ENCODE data around the gene FAM209A. TPM values are rescaled to one million over a fixed set of nuclear protein-coding genes. Genes with fewer than 3 reads are reported as not detected.

The FAM209A gene
- total and polyA plus RNA-seq, 10 donors: 0.59 to 4.3 (median 2.0) TPM; not detected in 1

DNA sequence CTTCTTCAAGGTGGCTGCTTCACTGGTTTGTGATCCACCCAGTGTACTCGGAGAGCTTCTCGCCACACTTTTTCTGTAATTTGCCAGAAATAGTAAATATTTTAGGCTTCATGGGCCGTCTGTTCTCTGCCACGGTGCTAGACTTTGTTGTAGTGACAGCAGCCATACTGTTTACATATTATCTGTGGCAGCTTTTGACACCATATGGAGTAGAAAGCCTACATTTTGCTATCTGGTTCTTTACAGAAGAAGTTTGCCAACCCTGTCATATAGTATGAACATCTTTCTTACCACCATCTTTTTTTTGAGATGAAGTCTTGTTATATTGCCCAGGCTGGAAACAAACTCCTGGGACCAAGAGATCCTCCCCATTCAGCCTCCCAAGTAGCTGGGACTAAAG is 41.0 kb downstream of the FAM209A start:
- intact Hi-C loops (cut with DNase I; ENCODE audit: low total_unique reads): no loop called here

GRCh38 chr20:56566621-56567020 is 42.1 kb downstream of the FAM209A start:
- no peak for TF ChIP-seq POLR2AphosphoS5 (IDR thresholded peaks at IDR 0.05)
- no peak for TF ChIP-seq POLR2A (IDR thresholded peaks at IDR 0.05)
- TF ChIP-seq, protein P1, sequence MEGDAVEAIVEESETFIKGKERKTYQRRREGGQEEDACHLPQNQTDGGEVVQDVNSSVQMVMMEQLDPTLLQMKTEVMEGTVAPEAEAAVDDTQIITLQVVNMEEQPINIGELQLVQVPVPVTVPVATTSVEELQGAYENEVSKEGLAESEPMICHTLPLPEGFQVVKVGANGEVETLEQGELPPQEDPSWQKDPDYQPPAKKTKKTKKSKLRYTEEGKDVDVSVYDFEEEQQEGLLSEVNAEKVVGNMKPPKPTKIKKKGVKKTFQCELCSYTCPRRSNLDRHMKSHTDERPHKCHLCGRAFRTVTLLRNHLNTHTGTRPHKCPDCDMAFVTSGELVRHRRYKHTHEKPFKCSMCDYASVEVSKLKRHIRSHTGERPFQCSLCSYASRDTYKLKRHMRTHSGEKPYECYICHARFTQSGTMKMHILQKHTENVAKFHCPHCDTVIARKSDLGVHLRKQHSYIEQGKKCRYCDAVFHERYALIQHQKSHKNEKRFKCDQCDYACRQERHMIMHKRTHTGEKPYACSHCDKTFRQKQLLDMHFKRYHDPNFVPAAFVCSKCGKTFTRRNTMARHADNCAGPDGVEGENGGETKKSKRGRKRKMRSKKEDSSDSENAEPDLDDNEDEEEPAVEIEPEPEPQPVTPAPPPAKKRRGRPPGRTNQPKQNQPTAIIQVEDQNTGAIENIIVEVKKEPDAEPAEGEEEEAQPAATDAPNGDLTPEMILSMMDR (IDR thresholded peaks at IDR 0.05 in 8 of 11, conservative IDR thresholded peaks at IDR 0.05 in 3 of 11): no peak
- 66 to 90% (median 70%) methylated on average over 3 of the region's 3 CpGs for WGBS, 5 donors
- no peaks in the 10 kb centered on the region for H3K4me1 ChIP-seq
- peaks cover 0 to 5% (median 0%) of the 10 kb centered on the region in 8 donors for H3K9me3 ChIP-seq
- H3K27ac ChIP-seq: no peak overlapping the region
- no peak for DNase-seq
- peaks cover 0 to 10% (median 0%) of the 10 kb centered on the region in 7 donors for H3K27me3 ChIP-seq (replicated peaks in 1 of 7)
- intact Hi-C loops (cut with DNase I; ENCODE audit: low total_unique reads): no loop called here
- no peak overlapping the region for H3K4me3 ChIP-seq
- H3K36me3 ChIP-seq: no peaks in the 10 kb centered on the region

More for the DNA sequence above, 41.0 kb downstream of the FAM209A start:
- Histone ChIP-seq H3K4me3 (no peak overlapping the region), H3K27me3 (replicated peaks in 1 of 7) (peaks cover 0 to 10% (median 0%) of the 10 kb centered on the region in 7 donors), H3K9me3 (no peaks in the 10 kb centered on the region), H3K36me3 (no peaks in the 10 kb centered on the region), H3K4me1 (no peaks in the 10 kb centered on the region), H3K27ac (no peak overlapping the region)
- no peak for TF ChIP-seq POLR2A (IDR thresholded peaks at IDR 0.05)
- no peak for TF ChIP-seq POLR2AphosphoS5 (IDR thresholded peaks at IDR 0.05)
- no peak for DNase-seq
- 86 to 93% (median 86%) methylated on average over 4 of the region's 4 CpGs for WGBS, 5 donors

- intact Hi-C loops (cut with DNase I; ENCODE audit: low total_unique reads): no loop called here
- TF ChIP-seq, protein P1 (IDR thresholded peaks at IDR 0.05 in 8 of 11, conservative IDR thresholded peaks at IDR 0.05 in 3 of 11): no peak
- TF ChIP-seq POLR2AphosphoS5 (IDR thresholded peaks at IDR 0.05) (no peak), POLR2A (IDR thresholded peaks at IDR 0.05) (no peak)
- no peak for DNase-seq
- 0 to 70% (median 24%) methylated on average over 2 of the region's 2 CpGs for WGBS, 5 donors
- peaks cover 0 to 5% (median 0%) of the 10 kb centered on the region in 8 donors for H3K9me3 ChIP-seq
- H3K27ac ChIP-seq: no peak overlapping the region
- no peak overlapping the region for H3K4me3 ChIP-seq
- H3K36me3 ChIP-seq: no peaks in the 10 kb centered on the region
- no peaks in the 10 kb centered on the region for H3K4me1 ChIP-seq
- peaks cover 0 to 20% (median 0%) of the 10 kb centered on the region in 7 donors for H3K27me3 ChIP-seq (replicated peaks in 1 of 7)
These were observed 46.3 kb downstream of the FAM209A start for GRCh38 chr20:56570832-56571231.

DNA sequence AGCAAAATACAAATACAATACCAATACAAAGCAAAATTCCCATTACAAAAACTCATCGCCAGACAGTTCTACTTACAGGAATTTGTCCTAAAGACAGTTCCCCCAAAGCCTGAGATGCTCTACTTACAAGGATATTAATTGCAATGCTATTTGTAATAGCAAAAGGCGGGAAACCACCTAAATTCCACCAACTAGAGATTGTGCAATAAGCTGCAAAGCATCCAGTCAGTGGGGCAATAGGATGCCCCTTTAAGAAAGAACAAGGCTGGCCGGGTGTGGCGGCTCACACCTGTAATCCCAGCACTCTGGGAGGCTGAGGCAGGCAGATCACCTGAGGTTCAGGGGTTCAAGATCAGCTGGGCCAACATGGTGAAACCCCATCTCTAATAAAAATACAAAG is 47.6 kb downstream of the FAM209A start:
- H3K27me3 ChIP-seq (replicated peaks in 1 of 7): peaks cover 0 to 25% (median 0%) of the 10 kb centered on the region in 7 donors
- H3K4me3 ChIP-seq: no peak overlapping the region
- H3K4me1 ChIP-seq: no peaks in the 10 kb centered on the region
- intact Hi-C loops (cut with DNase I; ENCODE audit: low total_unique reads): no loop called here
- H3K9me3 ChIP-seq: peaks cover 0 to 5% (median 0%) of the 10 kb centered on the region in 8 donors
- no peak for DNase-seq
- TF ChIP-seq, protein P1 (IDR thresholded peaks at IDR 0.05 in 8 of 11, conservative IDR thresholded peaks at IDR 0.05 in 3 of 11): no peak
- TF ChIP-seq POLR2A (IDR thresholded peaks at IDR 0.05) (no peak), POLR2AphosphoS5 (IDR thresholded peaks at IDR 0.05) (no peak)
- H3K27ac ChIP-seq: no peak overlapping the region
- 67 to 89% (median 79%) methylated on average over 4 of the region's 4 CpGs for WGBS, 5 donors
- no peaks in the 10 kb centered on the region for H3K36me3 ChIP-seq
